Measurements from ENCODE around the gene ANO9. TPM values are rescaled to one million over a fixed set of nuclear protein-coding genes. Genes with fewer than 3 reads are reported as not detected.

The ANO9 gene
- polyA plus RNA-seq, 5 donors, result 4.5 to 9.0 (median 6.8) TPM

DNA sequence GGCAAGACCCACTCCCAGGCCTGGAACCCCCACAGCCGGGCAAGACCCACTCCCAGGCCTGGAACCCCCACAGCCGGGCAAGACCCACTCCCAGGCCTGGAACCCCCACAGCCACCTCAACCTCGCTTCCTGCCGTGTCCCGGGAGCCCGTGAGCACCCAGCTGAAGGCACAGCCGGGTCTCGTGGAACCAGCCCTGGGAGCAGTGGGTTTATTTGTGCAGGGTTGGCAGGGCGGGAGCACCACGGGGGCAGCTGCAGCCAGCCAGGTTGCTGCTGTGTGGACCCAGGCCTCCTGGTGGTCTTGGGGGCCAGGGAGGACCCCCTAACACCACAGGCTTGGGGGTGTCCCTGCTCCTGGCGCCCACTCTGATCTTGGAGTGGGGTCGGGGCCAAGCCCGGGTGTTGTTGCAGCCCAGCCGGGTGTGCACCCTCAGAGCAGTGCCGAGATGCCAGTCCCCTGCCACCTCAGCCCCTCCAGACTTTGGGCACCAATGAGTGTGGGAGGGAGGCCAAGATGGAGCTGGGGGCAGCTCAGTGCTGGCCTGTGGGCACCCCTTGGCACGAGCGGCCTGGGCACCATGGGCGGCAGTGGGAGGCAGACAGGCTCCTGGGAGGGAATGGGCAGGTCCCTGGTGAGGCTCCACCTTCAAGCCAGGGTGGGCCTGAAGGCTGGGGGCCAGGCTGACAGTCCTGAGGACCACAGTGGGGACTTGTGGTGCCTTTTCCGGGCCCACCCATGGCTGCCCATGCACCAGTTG lies 56.0 kb downstream of the ANO9 start:
- no peak for DNase-seq

DNA sequence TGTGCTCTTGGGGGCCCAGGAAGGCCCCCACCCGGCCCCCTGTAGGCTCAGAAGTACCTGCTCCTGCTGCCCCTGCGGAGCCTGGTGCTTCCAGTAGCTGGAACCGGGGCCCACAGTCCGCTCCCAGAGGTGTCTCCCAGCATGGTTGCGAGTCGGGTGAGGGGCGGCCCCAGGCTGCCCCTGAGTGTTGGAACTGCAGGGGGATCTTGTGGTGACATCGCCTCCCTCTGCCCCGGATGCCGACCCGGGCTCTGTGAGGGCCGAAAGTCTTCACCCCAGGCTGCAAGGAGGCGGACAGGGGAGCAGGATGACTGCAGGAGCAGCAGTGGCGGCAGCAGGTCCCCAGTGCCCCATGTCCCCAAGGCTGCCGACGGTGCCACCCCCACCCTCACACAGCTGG lies 57.3 kb downstream of the ANO9 start:
- no peak for DNase-seq

DNA sequence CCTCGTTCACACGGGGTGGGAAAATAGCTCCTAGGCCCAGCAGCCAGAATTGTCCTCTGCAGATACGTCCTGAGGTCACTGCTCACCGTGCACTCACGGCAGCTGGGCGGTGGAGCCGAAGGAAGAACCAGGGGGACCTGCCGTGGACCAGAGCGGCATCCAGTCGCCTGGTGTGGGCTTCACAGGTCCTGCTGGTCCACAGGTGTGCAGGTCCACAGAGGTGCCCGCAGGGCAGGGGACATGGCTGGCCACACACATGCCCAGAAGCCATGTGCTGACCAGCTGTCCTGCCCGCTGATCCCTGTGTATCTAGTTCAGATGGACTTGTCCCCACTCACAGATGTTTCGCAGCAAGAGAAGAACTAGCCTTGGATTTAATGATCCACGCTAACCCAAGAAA lies 58.4 kb downstream of the ANO9 start:
- no peak for DNase-seq

DNA sequence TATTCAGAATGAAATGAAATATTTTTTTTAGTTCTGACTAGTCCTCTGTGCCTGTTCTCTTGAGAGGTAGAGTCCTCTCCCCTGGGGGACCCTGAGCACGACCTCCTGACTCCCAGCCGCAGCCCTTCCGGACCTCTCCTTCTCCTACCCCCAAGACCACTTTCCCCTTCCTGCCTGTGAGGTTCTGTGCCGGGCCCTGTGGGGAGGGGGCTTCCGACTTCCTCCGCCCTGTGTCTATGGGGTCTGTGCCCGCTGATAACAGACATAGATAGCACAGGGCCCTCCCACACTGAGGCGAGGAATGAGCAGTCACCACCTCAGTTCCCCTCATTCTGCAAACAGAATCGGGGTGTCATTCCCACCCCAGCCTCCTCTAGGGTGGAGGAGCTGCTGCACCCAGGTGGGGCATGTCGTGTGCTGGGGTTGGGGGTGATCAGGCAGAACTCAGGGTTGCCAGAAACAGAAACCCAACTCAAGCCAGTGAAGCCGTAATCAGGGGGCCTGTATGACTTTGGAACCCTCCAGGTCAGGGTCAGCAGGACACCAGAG lies 59.7 kb downstream of the ANO9 start:
- DNase-seq, result no peak

DNA sequence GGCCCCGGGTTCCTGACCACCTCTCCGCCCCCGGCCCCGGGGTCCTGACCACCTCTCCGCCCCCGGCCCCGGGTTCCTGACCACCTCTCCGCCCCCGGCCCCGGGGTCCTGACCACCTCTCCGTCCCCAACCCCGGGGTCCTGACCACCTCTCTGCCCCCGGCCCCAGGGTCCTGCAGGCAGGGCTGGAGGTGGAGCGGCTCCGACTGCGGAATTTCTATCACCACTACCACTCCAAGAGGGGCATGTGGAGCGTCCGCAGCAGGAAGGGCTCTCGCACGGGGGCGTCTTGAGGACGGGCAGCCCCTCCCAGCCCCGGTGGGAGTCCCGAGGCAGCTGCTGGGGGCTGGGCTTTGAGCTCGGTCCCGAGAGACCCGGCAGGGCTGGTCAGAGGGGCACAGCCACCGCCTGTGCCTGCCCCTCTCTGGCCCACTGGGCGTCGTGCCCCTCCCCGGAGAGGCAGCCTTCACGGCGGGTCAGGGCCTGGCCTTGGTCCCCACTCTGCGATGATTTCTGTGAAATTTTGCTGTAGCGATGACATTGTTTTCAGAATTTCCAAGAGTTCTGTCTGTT lies 60.2 kb downstream of the ANO9 start:
- no peak for DNase-seq

DNA sequence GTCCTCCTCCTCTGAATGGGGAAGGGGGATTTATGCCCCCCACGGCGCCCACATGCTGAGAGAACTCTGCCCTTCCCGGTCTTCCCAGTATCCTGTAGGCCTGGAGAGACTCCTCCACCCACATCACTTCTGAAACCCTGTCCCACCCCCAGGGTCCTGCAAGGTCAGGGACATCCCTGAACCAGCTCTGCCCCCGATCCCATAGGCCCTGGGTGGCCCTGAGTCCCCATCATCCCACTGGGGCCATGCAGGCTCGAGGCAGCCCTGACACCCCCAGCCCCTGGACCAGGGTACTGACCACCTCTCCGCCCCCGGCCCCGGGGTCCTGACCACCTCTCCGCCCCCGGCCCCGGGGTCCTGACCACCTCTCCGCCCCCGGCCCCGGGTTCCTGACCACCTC lies 60.8 kb downstream of the ANO9 start:
- no peak for DNase-seq

DNA sequence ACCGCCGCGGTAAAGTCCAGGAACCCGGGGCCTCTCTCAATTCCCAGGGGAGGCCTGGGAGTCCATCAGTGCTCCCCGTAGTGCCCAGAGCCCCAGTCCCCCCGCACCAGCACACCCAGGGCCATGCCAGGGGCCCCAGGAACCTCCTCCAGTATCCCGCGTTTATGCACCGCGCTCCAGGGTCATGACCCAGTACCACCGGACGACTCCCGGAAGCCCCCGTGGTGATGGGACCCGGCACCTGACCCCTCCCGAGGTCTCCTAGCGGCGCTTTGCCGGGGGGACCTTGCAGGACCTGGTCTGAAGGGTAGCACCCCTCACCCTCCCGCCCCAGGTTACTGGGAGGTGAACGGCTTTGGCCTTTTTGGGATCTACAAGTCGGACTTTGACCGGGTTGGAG lies 61.3 kb downstream of the ANO9 start:
- no peak for DNase-seq

DNA sequence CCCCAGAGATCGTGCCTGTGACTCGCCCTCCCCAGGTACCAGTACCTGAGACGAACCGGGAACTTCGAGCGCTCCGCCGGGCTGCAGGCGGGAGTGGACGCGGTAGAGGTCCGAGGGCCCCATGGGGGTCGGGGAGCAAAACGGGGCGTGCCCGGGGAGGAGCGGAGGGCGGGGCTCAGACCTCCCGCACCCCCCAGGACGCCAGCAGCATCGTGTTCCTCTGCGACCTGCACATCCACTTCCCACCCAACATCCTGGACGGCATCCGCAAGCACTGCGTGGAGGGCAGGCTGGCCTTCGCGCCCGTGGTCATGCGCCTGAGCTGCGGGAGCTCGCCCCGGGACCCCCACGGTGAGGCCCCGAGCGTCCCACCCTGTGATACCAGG lies 61.7 kb downstream of the ANO9 start:
- no peak for DNase-seq

DNA sequence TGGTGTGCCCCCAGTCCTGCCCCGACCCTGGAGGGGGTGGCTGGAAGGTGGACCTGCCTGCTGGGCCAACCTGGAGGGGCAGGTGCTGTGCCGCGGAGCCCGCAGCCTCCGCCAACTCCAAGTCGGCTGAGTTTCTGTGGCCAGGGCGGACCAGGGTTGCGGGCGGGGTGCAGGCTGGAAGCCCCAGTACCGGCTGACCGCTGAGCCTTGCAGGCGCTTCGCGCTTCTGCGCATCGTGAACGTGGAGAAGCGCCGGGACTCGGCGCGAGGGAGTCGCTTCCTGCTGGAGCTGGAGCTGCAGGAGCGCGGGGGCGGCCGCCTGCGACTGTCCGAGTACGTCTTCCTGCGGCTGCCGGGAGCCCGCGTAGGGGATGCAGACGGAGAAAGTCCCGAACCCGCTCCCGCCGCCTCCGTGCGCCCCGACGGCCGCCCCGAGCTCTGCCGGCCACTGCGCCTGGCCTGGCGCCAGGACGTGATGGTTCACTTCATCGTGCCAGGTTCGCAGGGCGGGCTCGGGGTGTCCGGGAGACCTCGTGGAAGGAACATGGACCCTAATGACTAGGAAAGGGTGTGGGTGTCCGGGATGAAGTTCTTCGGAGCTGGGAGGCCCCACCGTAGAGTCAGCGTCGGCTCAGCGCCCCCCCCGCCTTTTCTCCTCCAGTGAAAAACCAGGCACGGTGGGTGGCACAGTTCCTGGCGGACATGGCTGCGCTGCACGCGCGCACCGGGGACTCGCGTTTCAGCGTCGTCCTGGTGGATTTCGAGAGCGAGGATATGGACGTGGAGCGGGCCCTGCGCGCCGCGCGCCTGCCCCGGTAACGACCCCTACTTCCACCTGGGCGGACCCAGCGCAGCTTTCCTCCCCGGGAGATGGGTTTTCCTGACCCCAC lies 62.4 kb downstream of the ANO9 start:
- no peak for DNase-seq

DNA sequence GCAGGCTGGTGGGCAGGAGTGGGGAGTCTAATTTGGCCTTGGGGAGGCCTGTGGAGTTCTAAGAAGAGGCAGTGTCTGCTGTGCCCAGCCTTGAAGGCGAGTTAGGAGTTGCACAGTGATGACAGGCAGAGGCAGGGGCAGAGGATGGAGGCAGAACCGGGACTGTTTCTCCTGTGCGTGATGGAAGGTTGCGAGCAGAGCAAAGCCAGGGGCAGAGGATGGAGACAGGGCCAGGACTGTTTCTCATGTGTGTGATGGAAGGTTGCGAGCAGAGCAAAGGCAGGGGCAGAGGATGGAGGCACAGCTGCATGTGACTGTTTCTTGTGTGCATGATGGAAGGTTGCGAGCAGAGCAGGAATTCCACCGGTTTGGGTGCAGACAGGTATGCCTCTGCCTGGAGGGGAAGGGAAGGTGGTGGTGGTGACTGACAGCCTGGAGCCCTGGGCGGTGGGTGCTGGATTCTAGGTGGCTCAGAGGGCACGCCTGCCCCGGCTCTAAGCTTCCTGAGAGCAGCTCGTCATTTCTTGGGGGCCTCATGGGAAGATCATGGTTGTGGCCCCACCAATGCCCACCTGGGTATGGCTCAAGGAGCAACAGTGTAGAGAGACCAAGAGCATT lies 63.8 kb downstream of the ANO9 start:
- DNase-seq, result no peak

DNA sequence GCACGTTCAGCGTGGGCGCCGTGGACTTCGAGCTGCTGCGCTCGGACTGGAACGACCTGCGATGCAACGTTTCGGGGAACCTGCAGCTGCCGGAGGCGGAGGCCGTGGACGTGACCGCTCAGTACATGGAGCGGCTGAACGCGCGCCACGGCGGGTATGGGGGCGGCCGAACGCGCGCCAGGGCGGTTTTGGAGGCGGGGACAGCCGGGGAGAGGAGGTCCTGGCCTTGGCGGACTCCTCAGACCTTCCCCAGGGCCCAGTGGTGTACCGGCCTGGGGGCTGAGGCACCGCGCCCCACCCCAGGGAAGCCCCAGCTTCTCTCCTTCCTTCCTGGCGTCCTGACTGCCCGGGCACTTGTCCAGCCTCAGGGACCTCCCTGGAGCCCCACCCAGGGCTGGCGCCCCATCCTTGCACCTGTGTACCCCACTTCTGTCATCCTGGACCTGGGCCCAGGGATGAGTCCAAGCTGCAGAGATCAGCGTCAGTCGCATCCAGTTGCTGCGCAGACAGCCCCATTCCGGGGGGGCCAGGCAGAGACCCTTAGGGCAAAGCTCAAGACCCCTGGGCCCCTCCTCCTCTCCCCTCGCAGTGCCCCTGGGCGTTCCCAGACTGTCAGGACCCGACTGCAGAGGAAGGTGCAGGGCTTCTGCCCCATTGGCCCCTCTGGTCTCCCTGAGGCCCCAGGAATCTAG lies 64.5 kb downstream of the ANO9 start:
- no peak for DNase-seq

DNA sequence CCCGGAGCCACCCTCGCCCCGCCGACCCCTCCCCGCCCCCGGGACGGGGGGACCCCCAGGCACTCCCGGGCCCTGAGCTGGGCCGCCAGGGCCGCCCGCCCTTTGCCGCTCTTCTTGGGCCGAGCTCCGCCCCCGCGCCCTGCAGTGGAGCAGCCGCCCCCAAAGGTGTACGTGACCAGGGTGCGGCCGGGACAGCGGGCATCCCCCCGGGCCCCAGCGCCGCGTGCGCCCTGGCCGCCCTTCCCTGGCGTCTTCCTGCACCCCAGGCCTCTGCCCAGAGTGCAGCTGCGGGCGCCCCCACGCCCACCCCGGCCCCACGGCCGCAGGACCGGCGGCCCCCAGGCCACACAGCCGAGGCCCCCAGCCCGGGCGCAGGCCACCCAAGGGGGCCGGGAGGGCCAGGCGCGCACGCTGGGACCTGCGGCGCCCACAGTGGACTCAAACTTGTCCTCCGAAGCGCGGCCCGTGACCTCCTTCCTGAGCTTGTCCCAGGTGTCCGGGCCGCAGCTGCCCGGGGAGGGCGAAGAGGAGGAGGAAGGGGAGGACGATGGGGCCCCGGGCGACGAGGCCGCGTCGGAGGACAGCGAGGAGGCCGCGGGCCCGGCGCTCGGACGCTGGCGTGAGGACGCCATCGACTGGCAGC lies 65.2 kb downstream of the ANO9 start:
- no peak for DNase-seq

DNA sequence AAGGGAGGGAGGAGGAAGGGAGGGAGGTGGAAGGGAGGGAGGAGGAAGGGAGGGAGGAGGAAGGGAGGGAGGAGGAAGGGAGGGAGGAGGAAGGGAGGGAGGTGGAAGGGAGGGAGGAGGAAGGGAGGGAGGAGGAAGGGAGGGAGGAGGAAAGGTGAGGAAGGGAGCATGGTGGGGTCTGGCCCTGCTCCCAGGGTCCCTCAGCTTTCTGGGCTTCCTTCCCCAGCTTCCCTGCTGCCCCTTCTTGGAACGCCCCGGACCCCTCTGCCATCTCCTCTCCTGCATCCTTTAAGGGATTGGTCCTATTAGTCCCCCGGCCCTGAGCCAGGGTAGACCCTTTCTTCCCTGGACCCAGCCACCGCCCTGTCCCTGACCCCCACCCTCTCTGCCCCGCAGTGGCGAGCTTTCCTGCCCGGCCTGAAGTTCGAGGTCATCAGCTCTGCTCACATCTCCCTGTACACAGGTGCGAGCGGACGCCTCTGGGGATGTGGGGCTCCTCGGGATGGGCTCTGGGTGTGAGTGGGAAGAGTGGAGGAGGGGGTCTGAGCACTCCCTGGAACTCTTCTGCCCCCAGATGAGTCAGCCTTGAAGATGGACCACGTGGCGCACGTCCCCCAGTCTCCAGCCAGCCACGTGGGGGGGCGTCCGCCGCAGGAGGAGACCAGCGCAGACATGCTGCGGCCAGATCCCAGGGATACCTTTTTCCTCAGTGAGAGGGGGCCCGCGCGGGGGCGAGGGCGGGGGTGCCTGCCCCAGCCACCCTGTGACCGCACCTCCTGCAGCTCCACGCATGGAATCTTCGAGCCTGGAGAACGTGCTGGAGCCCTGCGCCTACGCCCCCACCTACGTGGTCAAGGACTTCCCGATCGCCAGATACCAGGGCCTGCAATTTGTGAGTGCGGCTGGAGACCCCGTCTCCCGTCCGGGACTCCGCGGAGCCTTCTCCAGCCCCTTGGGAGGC lies 66.5 kb downstream of the ANO9 start:
- DNase-seq, result no peak

DNA sequence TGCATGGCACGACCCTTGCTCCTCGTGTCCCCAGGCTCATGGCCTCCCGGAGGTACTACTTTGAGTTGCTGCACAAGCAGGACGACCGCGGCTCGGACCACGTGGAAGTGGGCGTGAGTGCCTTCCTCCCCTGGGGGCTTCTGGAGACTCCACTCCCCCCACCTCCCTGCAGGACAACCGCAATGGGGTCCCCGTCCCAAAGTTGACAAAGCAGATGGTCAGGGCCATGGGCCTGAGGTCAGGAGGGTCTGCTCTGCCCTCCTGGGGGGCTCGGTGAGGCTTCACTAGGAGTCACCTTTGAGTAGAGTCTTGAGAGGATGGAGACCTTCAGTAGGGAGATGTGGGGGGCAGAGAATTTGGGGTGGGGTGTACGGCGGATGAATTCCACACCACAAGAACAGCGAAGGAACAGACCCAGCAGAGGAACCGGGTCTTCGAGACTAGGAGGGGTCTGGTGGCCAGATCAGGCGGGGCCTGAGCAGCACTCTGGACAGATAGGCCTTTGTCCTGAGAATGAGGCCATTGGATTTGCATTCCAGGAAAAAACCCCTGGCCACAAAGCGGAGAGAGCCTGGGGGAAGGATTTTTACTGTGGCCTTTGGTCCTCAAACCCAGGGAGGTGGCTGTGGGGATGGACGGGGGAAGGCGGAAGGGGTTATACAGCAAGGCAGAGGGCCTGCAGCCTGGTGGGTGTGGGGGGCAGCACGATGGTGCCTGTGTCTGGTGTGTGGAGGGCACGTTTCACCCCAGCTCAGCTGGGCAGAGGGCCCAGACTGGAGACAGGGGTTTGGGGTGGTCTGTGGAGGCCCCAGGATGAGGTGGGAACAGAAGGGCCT lies 67.9 kb downstream of the ANO9 start:
- no peak for DNase-seq

DNA sequence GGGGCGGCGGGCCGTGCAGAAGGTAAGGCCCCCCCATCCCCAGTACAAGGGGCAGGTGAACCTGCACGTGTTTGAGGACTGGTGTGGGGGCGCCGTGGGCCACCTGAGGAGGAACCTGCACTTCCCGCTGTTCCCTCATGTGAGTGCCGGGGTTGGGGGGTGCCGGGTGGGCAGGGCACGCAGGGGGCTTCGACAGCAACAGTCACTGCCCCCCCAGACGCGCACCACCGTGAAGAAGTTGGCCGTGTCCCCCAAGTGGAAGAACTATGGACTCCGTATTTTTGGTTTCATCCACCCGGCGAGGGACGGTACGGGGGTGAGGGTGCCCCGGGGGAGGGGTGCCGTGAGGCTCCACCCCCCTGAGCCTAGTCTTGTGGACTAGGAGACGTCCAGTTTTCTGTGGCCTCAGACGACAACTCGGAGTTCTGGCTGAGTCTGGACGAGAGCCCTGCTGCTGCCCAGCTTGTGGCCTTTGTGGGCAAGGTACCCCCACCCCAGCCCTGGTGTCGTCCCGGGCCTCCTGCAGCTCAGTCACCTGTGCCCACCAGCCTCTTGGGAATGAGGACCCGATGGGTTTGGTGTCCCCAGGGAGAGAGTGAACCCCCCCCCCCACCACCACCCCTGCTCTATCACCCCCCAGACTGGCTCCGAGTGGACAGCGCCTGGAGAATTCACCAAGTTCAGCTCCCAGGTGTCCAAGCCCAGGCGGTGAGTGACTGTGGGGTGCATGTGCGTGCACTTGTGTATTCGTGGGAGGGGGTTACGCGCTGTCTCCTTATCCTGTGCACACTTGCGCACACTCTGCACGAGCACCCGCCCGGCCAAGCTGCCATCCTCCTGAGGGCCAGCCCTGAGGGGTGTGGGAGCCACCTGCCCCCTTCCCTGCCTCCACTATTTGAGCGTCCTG lies 68.7 kb downstream of the ANO9 start:
- DNase-seq, result no peak

DNA sequence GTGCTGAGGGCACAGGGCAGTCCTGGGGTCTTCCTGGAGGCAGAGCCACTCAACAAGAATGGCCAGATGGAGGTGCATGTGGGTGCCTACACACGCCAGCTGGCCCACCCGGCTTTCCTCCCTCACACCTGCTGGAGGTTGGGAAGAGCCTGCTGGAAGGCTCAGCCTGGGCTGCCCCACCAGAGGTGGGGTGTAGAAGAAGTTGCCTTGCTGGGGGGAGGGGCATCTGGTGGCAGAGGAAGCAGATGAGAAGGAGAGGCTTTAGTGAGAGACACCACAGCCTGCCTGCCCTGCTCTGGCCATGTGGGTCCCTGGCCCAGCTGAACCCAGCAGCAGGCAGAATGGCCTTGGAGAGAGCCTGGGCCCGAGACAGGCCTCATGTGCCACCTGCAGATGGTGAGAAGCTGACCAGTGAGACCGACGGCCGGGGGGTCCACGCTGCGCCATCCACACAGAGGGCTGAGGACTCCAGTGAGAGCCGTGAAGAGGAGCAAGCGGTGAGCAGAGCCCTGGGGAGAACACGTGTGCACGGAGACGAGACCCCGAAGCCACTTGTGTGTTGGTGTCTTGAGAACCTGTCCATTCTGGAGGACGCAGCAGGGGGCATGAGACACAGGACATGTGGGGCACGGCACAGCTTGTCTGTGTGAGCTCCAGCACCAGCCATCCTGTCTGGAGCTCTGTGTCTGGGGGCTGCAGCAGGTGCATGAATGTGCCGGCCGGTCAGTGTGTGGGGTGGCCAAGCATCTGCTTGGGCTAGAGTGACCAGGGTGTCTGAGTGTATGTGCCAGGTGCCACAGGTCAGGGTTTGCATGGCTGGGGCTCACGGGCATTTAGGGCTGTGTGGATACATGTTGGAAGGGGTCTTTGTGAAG lies 69.9 kb downstream of the ANO9 start:
- no peak for DNase-seq

DNA sequence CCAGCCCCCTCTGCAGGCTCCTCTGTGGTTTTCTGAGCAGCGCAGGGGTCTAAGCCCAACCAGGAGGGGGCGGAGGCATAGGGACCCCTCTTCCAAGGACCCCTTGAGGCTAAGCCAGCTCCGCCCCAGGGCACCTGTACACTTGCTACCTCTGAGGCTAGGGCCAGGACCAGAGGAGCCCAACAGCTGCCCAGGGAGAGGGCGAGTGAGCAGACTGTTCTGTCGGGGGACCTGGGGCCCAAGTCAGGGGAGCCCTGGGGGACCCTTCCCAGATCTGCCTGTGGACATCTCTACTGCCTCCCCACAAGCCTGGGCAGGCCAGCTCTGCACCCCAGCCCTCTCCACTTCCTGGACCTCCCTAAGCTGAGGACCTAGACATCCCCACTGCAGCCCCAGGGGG lies 70.8 kb downstream of the ANO9 start:
- DNase-seq, result no peak

Data from right lung (tissue), 5 donors.